HG03135 (cell line): ENCODE data around the gene MTA3.
"Not testable (repeated sequence)": the region's sequence is repeated elsewhere in the genome, so short reads cannot be mapped to it uniquely, and the experiment has no call there.

Experiments used
- ATAC-seq: cut with Tn5 transposase; IDR thresholded peaks from one replicate; pipeline ENCODE4 v1.9.1; 2021; ENCODE audit warnings: mild to moderate bottlenecking, moderate library complexity; ENCODE audit not compliant: unreplicated experiment

Gene MTA3

DNA sequence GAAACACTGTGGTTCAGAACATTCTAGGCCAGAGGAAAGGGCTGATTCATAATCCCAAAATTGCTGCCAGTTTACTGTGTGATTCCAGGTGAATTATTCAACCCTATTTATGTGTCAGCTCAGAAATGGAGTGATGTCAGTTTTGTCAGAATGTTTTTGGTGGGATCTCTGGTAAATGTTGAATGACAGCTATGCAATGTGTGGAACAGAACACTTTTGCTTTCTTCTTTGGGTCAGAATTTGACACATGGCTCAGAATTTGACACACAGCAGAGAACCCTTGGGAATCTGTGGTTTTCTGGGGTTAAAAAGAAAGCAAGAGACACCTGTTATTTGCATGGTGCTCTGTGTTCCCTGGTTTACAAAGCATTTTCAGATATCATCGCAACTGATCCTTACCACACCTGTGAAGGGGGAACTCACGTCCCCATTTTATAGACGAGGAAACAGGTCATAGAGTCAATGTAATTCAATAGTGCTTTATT lies 1.6 kb upstream of the MTA3 start:
- no peak for ATAC-seq

DNA sequence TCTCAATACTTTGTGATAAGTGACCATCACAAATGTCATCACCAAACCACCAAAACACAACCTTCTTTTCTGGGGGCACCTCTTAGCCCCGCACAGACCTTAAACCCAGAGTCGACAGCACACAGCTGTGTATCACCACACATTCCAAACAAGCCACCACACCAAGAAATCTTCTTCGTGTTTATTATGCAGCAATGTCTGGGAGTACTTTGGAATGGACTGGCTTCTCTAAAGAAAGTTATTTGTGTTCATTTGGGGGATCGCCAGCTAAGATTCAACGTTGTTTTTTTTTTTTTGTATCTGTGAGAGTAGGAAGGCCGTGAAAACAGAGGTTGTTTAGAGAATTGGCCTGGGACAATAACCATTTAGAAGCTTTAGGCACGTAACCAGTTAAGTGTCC lies 1.1 kb upstream of the MTA3 start:
- ATAC-seq, result peak; percentile 3

DNA sequence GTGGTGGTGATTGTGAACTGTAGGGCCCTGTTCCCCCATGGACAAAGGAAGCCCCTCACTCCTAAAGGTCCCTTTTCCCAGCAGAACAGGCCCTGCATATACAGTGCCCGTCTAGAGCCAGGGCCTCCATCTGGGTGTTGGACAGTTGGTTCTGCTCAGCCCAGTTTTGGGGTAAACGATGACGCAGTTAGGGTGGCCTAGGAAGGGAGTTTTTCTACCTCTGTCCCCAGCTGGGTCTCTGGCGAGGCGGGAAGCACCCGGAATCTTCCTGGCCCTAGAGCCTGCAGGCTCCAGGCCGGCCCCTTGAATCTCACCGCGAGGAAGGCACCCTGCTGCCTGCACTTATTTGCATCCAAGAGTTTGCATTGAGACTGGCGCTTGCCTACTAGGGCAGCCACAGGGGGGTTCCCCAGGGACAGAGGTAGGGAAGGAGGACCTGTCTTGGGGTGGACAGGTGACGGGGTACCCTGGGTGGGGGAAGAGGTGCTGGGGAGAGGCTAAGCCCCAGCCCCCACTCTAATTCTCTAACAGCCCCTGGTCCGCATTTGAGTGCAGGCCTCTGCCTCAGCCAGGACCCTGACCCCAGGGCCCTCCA lies 529 bp upstream of the MTA3 start:
- ATAC-seq, result peak; percentile 51

DNA sequence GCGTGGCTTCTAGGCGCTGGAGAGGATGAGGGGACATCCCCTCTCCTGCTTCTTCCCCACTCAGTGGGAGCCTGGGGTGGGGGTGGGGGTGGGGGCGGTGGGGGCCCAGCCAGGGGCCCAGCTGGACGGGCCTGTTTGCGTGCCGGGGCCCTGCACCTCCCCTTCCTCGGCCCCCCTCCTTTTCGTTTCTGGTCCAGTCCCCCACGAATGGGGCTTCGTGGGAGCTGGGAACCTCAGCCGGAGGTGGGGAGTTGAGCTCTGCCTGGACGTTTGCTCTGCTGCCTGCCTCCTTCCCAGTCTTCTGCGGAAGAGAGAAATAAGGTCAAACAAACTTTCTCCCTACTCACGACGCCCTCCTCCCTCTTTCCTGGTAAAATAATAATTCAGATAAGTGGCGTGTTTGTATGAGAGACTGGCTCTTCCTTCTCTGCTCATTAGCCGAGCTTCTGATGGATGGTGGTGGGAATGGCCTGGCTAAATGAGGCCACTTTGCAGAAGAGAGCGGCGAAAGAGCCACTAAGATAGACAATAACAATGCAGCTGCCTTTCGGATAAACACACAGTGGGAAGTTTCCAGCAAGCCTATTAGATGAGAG lies 782 bp downstream of the MTA3 start:
- ATAC-seq, result no peak

DNA sequence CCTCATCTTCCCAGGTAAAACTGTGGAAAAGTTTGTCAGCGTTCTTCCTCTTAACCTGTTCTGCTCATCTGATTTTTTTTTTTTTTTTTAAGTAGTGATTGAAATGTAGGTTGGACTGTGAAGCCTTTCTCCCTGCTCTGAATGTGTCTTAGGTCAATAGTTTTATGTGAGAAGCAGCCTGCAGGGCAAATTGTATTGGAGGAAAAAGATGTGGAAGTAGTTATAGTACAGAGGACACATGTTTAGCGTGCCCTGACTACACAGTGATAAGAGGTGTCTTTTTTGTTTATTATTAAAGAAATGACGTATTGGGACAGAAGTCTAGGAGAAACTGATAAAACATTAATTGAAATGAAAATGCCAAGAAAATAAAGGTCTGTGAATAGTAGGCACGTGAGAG lies 1.5 kb downstream of the MTA3 start:
- ATAC-seq, result no peak

DNA sequence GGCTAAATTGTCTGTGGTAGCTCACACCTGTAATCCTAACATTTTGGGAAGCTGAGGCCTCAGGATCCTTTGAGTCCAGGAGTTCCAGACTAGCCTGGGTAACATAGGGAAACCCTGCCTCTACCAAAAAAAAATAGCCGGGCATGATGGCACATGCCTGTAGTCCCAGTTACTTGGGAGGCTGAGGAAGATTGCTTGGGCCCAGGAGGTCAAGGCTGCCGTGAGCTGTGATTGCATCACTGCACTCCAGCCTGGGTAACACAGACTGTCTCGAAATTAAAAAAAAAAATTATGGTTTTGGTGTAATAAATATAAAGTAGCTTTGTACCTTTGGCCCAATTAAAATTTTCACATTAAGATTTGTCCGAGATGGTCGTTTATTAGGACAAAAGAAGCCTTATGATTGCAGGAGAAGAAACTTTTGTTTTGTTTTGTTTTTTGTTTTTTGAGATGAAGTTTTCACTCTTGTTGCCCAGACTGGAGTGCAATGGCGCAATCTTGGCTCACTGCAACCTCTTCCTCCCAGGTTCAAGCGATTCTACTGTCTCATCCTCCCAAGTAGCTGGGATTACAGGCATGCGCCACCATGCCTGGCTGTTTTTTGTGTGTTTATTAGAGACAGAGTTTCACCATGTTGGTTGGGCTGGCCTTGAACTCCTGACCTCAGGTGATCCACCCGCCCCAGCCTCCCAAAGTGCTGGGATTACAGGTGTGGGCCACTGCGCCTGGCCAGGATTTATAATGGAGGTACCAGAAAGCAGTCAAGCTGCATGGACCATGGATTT lies 4.1 kb downstream of the MTA3 start:
- no peak for ATAC-seq

DNA sequence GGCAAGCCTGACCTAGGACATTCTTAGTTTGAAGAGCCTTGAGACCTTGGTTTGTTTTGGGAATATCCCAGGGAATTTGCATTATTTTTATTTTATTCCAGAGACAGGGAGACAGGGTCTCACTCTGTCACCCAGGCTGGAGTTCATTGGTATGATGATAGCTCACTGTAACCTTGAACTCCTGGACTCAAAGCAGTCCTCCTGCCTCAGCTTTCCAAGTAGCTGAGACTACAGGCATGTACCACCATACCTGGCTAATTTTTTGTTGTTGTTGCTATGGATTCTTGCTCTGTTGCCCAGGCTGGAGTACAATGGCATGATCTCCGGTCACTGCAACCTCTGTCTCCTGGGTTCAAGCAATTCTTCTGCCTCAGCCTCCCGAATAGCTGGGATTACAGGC lies 4.8 kb downstream of the MTA3 start:
- ATAC-seq, result no peak

DNA sequence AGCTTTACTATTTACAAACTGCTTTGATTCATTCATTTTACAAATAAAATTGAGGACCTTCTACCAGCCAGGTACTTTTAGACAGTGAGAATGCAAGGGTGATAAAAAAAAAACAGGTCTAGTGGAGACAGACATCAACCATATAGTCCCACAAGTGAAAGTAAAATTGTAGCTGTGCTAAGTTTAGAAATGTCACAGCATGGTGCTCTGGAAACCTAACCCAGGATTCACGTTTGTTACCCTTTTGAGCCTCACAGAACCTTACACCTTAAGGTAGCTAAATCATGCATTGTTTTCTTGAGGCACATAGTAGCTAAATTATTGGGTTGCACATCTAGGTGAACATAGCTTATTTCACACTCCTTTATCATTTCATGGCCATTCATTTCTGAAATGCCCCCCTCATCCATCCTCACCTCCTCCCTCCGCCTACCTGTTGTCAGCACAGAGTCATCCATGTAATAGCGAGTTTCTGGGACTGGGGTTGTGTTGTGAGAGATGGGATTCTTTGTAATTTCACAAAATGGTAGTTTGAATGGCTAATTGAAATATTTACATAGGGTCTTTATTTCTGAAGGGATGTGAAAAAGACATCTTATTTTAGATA lies 7.1 kb downstream of the MTA3 start:
- ATAC-seq, result no peak

DNA sequence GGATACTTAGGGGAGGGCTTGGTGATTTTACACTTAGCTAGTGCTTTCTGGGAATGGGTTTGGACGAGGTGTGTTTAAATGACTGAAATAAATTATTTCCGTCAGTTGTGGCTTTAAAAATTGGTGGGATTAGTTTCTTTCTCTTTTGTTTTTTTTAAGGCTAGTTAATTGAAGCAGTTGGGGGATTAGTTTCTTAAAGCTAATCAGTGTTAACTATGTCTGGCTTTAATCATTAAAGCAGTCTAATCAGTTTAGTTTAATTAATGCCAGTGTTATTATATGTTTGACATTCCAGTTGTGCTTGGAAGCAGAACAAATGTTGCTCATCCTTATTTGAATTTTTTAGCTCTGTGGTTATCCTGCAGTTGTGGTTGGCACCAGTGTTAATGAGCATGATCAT lies 10.2 kb downstream of the MTA3 start:
- no peak for ATAC-seq

DNA sequence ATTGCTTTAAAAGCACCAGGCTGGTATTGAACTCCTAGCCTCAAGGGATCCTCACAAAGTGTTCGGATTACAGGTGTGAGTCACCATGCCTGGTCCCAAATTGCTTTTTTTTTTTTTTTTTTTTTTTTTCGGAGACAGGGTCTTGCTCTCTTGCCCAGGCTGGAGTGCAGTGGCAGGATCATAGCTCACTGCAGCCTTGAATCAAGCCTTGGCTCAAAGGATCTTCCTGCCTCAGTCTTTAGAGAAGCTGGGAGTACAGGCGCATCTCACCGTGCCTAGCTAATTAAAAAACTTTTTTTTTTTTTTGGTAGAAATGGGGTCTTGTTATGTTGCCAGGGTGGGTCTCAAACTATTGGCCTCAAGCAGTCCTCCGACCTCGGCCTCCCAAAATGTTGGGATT lies 12.8 kb downstream of the MTA3 start:
- ATAC-seq, result no peak

DNA sequence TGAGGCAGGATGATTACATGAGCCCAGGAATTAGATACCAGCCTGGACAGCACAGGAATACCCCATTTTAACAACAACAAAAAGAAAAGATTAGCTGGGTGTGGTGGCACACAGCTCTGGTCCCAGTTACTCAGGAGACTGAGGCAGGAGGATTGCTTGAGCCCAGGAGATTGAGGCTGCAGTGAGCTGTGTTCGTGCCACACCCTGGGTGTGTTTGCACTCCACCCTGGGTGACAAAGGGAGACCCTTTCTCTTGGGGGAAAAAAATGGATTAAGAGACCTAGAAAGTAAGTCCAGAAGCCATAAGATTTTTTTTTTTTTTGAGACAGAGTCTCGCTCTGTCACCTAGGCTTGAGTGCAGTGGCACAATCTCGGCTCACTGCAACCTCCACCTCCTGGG lies 16.2 kb downstream of the MTA3 start:
- not testable (repeated sequence) for ATAC-seq

DNA sequence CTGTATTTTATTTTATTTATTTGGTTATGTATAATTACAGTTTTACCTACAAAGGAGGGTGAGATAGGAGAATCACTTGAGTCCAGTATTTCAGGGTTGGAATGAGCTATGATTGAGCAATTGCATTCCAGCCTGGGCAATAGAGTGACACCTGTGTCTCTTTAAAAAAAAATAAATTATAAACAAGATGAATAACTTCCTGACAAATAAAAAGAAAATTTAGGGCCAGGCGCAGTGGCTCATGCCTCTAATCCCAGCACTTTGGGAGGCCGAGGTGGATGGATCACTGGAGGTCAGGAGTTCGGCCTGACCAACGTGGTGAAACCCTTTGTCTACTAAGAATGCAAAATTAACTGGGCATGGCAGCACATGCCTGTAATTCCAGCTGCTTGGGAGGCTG lies 17.3 kb downstream of the MTA3 start:
- no peak for ATAC-seq

DNA sequence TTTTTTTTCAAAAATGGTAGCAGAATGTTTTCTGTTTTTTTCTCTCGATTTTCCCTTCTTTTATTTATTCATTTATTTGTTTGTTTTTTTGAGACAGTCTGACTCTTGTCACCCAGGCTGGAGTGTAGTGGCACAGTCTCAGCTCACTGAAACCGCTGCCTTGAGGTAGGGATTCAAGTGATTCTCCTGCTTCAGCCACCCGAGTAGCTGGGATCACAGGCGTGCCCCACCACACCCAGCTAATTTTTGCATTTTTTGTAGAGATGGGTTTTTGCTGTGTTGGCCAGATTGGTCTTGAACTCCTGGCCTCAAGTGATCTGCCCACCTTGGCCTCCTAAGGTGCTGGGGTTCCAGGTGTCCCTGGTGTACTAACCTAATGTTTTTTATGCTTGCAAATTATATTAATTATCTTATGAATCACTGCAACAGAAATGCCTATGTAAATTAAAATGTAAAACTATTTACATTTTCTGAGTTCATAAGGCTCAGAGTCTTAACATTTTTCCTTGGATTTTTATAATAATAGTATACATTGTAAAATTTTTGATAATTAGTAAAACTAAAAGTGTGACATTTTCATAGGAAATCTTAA lies 19.2 kb downstream of the MTA3 start:
- no peak for ATAC-seq

DNA sequence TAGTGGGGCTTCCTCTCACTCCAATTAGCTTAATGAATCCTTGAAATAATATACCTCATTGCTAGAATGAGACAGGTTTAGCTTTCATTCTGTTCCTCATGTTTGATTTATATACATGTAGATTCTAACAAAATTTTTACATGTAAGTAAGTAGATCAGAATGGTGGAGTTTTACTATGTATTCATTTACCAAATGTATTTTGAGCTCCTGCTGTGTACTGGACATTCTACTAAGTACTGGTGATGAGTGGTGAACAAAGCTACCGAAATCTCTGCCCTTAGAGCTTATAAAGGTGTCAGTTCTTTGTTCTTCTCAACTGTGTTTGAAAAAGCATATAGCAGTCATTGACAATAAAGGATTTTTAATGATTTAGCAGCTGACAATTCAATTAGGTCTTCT lies 19.7 kb downstream of the MTA3 start:
- ATAC-seq, result no peak

DNA sequence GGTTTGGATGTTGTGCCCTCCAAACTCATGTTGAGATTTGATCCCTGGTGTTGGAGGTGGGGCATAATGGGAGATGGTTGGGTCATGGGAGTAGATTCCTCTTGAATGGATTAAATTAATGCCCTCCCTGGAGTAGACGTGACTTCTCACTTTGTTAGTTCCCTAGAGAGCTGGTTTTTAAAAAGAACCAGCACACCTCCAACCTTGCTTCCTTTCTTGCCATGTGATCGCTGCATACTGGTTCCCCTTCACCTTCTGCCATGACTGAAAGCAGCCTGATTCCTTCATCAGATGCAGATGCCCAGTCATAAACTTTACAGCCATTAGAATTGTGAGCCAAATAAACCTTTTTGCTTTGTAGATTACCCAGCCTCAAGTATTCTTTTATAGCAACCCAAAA lies 21.7 kb downstream of the MTA3 start:
- no peak for ATAC-seq

DNA sequence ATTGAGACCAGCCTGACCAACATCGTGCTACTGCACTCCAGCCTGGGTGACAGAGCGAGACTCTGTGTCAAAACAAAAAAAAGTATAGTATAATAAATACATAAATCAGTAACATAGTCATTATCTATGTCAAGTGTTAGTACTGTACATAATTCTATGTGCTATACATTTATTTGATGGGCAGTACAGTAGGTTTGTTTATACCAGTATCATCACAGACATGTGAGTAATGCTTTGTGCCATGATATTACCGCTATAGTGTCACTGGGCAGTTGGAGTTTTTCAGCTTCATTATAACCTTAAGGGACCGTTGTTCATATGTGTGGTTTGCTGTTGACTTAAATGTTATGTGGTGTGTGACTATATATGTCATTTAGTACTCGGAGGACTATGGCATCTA lies 24.9 kb downstream of the MTA3 start:
- no peak for ATAC-seq

DNA sequence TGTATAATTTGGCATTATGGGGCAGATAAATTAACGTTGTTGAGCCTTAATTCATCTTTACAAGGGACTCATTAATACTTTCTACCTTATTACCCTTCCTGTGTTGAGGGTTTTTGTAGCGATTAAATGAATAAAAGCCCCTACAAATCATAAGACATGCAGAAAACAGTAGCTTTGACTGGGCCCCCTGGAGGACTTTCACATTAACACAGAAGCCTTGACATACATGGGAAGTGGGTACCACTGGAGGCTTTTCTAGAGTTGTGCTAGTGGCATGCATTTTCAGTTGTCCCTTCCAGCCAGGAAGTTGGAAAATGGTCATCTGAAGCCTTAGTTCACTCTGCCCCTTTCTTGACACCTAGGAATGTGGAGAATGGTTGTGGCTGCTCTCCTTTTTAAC lies 30.2 kb downstream of the MTA3 start:
- no peak for ATAC-seq

DNA sequence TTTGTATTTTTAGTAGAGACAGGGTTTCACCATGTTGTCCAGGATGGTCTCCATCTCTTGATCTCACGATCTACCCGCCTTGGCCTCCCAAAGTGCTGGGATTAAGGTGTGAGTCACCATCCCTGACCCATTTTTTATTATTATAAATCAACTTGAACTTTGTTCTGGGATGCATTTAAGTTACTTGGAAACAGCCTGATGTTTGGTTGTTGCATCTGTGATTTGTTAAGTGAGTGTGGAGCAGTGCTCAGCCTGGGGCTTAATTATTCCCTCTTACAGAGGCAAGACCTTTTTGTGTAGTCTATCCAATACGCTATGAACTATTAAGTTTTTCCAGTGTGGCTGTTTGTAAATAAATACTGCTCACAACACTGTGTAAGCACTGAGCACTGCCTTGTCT lies 32.6 kb downstream of the MTA3 start:
- ATAC-seq, result no peak

DNA sequence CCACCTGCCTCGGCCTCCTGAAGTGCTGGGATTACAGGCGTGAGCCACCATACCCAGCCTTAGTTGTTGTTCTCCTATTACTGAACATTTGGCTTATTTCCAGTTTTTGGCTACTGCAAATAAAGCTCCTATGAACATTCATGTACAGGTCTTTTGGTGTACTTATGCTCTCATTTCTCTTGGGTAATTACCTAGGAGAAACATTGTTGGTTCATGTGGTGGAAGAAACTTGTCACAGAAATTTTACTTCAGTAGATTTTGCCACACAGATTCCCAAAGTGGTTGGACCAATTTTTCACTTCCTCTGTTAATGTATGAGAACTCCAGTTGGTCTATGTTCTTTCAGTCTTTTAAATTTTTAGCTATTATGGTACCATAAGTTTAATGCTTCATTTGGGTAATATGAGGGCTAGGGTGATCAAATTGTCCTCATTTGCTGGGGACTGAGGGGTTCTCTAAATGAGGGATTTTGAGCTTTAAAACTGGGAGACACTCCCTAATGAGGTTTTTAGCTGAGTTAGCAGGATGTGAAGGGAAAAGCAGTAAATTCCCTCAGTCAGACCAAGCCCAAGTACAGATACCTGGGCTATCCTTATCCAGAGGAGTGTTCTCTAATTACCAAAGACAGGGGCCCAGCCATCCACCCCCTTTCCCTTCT lies 33.9 kb downstream of the MTA3 start:
- ATAC-seq, result no peak

DNA sequence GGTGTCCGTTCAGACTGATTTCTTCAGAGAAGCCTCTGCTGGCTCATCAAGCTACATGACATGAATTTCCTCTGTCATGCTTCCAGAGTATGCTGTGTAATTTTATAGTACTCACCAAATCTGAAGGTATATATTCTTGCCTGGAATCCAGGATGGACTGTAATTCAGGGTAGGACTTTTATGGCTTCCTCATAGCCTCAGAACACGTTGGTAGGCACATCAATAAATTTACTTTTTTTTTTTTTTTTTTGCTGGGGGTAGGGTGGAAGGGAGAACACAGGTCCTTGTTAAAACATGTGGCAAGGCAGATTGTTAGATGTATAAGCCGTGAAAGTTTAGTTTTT lies 34.4 kb downstream of the MTA3 start:
- no peak for ATAC-seq

DNA sequence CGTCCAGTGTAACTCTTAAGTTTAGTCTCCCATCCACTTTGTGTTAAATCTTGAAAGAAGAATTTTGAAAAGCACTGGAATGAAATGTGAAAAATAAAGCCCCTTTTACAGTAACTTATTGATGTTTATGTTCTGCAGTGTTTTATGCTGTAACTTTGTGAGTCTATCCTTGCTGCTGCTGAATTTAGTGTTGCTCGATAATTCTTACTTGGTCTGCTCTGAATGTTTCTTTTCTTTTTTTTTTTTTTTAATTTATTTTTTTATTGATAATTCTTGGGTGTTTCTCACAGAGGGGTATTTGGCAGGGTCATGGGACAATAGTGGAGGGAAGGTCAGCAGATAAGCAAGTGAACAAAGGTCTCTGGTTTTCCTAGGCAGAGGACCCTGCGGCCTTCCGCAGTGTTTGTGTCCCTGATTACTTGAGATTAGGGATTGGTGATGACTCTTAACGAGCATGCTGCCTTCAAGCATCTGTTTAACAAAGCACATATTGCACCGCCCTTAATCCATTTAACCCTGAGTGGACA lies 36.0 kb downstream of the MTA3 start:
- not testable (repeated sequence) for ATAC-seq
